Measurements from ENCODE around the gene MACROD2.
"Not testable (repeated sequence)": the region's sequence is repeated elsewhere in the genome, so short reads cannot be mapped to it uniquely, and the experiment has no call there.

The MACROD2 gene

DNA sequence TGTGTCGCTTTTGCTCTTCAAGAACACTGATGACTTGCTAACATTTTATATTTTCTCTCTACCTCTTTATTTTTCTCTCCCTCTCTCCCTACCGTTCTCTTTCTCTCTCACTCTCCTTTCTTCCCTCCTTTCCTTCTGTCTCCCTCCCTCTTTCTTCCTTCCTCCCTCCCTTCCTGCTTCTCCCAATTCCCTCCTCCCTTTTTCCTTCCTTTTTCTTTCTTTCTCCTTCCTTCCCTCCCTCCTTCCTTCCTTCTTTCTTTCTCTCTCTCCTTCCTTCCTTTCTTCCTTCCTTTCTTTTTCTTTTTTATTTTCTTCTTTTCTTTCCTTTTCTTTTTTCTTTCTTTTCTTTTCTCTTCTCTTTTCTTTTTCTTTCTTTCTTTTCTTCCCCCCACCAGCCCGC is 1511.8 kb downstream of the MACROD2 start:
- no peak for DNase-seq

DNA sequence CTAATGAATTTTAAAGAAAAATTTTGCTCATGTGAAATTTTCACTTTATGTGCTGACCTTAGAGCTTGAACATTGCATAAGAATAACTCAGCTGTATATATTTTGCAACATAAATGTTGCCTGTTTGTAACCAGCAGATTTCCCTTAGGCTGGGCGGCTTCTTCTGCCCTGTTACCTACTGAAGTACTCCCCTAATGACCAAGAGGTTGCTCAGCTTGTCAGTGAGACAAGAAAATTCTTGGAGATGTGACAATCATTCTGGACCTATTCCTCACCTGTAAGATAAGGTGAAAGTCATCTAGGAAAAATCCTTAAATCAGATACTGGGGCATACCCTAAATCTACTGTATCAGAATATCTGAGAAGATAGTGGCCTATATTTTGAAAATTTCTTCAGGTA is 1516.2 kb downstream of the MACROD2 start:
- DNase-seq = no peak

DNA sequence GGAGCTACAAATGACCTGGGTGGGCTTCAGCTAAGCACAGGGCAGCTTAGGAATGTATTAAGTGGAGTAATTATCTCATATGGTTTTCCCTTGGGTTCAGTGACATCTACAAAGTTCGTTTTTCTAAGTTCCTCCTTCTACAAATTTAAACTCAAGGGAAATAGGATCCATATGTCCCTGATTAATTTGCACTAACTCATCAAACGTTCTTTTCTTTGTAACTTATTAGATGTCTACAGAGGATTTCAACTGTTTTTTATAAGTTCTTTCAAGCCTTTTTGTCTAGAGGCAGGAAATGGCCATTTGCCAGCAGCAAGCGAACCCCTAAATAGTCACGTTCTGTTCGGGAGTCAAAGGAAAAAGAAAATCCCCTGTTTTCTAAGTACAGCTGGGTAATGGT is 1517.6 kb downstream of the MACROD2 start:
- DNase-seq = no peak

DNA sequence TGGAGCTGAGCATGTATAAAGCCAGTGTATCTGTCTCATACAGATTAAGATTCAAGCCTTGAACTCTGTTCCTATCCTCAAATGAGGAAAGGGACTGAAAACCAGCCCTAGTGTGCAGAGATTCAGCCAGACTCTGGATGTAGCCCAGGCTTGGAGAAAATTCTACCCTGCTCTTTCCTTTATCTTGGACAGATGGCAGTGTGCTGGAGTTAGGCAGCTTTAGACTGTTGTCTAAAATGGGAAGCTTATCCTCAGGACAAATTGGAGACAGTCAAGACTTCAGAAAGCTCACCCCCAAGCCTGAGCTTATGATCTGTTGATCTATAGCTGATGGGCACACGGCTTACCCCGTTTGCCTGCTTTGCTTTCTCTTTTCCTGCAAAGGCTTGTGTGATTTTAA is 1520.4 kb downstream of the MACROD2 start:
- DNase-seq = no peak

DNA sequence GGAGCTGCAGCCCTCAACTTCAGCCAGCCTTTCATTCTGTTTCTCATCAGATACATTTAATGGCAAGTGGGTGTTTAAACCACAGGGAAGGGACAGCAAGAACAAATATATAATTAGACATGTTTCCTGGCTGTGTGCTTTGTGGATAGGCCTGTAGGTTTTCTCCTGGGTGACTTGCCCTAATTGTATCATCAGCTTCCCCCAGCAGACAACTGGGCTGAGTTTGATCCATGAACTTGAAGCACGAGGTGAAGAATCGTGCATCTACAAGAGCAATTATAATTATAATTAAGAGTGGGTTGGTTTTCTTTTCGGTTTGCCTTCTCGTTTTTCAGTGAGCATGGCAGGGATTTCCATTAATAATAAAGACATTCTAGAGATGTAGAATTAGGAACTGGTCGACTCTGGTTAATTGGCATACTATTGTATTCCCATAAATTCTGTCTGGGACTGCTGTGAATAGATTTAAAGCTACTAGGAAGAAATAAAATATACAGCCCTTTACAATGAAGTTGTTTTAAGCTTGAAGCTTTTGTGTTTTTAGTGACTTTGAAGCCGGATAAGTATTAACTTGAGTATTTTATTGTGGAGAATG is 1525.7 kb downstream of the MACROD2 start:
- DNase-seq = no peak

DNA sequence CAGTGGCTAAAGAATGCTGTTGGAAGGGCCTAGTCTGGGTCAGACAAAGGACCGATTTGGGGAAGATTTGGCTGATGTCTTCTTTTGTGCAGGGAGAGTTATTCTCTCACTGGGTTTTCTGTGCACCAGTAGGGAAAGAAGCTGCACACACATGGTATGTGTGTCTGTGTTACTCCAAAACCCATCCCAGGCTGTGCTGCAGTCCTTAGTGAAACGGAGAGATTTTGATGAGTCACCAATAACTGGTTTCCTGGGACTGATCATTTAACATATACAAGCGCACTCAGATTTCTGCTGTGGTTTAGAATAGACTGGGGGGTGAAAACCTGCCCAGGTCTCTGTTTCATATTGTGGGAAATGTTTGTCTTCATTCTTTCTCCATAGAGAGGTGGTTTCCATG is 1528.1 kb downstream of the MACROD2 start:
- DNase-seq = no peak

DNA sequence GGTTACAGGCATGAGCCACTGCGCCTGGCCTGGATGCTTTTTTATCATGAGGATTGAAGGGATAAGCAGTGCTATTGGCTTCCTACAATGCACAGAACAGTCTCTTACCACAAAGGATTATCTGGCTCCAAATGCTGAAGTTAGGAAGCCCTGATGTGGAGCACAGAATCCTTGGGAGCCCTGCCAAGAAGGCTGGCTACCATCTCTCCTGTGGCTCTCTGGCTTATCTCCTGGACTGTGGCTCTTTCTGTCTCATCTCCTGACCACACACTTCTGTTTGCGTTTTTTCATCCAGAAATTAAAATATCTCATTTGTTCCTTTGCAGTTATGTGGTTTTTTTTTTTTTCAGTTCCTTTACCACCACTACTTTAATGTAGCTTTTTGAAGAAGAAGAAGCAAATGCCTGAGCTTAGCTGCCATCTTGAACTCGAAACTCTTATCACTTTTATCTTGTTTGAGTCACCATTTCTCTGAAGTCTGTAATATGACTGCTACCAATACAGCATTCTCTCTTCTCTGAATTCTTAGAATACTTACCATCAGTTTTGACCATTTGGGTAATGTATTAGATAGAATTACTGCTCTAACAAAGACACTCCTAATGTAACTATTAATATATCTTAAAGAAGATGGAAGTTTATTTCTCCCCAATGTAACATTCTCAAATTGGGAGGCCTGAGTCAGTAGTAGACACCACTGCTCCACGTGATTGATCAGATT is 1533.2 kb downstream of the MACROD2 start:
- DNase-seq = no peak

DNA sequence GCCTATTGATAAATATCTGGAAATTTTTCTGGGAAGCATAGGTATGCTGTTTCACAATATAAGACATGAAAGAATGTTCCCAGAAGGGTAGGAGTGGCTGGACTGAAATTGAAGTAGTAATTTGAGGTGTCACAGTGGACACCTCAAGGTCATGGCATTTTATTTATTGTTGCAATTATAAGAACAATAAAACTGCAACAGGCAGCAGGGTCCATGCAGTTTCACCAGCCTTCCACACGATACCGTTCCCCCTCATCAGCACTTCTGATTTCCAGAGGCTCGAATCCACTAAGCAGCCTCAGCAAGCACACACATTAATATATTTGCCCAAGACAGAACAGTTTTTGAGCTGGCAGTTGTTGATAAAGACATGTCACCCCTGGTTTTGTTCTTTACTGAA is 1540.5 kb downstream of the MACROD2 start:
- DNase-seq = no peak

DNA sequence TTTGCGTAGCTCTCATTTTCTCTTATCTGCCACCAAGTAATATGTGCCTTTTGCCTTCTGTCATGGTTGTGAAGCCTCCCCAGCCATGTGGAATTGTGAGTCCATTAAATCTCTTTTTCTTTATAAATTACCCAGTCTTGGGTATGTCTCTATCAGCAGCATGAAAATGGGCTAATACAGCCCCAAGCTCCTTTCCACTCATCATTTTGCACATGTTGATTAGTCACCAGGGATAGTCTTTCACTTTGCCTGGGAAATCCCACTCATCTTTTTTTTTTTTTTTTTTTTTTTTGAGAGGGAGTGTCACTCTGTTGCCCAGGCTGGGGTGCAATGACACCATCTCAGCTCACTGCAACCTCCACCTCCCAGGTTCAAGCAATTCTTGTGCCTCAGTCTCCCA is 1541.9 kb downstream of the MACROD2 start:
- not testable (repeated sequence) for DNase-seq

DNA sequence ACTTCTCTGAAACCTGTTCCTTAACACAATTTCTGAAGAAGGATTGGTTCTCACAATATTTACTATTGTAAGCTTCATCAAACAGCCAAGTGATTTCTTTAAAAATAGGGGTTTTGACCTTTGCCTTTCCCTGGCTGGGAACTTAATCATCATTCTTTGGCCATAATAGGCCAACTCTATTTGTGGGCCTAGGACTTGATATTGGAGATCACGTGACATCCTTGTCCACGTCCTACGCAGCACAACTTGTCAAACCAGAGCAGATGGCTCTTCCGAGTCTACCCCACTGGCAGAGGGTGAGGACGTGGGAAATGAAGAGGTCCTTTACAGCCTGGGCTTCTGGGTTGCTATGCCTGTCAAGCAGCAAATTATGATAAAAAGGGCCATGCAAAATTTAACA is 1547.3 kb downstream of the MACROD2 start:
- no peak for DNase-seq

DNA sequence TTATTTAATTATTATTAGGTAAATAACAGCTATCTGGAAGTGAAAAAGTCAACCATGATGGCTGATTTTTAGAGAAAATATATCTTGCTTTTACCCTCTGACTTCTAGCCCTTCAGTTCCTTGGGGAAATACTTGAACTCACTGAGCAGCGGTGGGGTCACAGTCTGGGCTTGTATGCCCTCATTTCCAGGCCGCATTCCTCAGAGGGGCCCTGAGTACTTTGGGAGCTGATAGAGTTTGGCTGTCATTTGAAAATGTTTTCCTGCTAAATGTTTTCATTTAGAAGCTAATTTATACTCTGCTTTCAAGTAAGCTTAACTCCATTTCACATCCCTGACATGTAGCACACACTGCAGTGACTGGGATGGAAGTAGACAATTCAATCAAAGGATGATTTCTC is 1549.4 kb downstream of the MACROD2 start:
- no peak for DNase-seq

DNA sequence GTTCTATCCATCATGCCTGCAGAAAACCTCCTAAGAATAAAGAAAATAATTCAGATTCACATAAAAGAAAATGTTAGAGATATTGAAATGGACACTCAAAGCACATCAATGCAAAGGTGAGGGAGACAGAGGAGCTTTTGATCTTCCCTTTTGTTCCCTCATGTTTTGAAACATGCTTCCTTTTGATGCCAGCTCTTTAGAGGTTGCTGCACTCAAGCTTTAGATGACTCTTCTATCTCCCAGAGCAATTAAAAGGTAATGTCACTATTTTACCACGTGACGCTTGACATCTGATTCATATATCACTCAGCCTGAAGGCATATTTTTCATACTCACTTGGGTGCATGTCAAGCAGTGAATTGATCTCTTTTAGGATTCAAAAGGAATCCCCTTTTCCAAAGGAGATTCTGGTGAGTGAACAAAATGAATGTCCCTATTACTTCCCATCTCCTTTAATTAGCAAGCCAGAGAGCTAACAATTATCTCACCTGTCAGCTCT is 1551.3 kb downstream of the MACROD2 start:
- no peak for DNase-seq

DNA sequence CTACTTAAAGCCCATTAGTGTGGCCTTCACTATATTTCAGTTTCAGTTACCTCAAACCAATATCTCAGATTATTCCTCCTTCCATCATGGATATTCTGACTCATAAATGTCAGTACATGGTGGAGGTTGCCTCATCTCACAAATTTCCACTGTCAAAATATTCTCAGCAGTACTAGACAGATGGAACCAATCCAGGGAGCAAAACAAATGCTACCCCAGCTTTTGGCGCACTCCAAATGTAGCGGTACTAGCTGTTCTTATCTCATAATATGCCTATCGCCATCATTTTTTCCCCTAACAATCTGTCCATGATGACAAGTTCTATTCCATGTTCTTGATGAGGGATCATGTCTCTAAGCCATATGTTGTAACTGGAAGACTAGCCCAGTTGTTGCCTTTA is 1551.8 kb downstream of the MACROD2 start:
- DNase-seq = no peak

DNA sequence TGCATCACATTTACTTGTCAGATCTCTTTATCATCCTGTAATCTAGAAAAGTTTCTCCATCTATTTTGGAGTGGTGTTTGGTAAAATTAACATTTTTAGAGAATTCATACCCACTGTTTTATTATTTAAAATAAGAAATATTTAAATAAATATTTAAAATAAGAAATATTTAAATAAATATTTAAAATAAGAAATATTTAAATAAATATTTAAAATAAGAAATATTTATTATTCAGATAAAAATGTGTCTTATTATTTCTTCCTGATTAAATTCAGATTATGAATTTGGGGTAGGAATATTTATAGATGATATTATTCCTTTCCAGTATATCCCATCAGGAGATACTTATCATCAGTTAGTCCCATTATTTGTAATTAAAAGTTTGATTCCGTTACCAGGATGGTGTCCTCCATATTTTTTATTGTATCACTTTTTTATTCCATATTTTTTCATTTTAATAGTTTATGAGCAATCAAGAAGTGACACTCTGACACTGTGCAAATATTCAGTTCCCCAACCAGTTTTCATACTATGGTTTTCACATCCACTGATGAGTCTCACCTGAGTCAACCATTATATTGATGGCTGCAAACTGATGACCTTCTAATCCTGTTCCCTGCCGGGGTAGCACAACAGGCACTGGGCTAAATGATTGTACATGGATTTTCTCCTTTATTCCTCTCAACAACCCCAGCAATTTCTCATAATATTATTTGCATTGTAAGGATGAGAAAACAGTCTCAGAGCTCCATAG is 1555.0 kb downstream of the MACROD2 start:
- DNase-seq = no peak

DNA sequence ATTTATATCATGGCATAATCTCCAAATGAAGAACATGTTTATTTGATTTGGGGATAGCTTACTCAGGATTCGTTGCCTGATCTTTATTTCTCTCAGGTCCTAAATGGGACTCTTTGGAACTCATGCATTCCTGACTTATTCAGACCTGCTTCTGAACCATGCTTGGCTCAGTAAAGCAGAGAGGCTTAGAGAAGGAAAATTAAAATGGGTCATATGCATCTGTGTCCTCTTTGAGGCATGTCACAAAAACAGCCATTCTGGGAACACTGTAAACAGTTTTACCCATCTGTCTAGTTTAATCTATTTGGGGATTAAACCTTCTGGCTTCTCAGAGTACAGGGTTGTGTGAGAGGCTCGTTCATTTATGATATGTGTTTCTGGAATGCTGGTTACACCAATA is 1560.6 kb downstream of the MACROD2 start:
- no peak for DNase-seq

DNA sequence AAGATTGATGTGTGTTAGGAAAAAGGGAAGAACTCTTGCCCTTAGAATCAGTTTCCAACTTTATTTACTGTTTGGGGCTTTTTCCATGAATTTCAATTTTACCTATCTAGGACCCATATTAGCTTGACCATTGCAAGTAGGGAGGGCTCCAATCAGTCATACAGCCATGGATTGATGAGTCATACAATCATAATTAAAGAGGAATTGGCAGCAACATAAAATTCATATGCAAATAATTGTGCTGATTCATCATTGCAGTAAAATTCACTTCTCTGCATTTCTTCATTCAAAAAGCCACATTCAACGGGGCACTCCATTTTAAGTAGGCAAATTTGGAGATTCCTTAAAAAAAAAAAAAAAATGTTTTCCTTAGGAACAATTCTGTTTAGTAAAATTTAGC is 1561.6 kb downstream of the MACROD2 start:
- DNase-seq = no peak

DNA sequence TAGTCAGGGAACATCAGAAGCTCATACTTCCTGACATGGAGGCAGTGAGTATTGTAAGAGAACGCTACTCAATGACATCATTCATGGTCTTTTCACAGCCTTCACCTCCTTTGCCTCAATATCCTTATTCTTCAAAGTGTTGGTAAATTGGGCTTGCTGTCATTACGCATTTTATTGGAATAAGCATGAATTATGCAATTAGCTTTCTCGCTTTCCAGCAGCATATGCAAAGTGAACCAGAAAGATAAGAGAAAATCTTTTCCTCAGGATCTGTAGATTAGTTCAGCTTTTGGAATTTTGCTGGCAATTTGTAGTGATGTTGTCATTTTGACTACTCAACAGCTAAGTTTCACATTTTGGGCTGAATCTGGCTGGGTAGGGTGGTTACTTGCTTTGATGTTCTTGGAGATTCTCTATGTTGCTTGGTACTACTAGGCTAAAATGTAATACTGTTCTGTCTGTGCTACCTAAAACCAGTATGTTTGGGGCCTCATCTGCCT is 1565.8 kb downstream of the MACROD2 start:
- DNase-seq = no peak

DNA sequence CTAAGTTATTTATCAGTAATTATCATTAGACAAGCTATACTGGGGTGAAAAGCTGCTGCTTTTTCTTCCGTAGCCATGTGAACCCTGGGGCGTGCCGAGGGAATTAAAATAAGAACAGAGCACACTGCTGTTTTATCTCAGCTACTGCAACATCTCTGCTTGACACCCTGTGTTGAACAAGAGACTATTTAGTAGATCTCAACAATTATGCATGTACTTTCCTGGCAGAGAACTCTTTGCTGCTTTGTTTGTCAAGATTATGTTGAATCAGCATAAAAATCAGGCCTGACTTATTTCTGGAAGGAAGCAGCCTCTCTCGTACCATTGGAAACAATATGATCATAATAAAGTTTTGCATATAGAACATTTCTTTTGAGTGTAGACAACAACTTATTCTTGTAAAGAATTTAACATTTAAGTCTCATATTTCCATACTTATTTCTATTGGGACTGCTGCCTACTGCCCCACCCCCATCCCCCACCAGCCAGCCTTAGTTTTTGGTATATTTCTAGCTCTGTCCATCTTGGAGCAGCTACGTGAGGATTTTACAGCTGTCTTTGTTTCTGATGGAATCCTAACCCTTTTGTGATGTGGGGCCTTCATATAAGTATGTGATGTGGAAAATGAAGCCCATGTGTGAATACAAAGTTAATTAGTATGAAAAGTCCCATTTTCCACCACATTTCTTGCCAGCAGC is 1566.5 kb downstream of the MACROD2 start:
- DNase-seq = no peak

DNA sequence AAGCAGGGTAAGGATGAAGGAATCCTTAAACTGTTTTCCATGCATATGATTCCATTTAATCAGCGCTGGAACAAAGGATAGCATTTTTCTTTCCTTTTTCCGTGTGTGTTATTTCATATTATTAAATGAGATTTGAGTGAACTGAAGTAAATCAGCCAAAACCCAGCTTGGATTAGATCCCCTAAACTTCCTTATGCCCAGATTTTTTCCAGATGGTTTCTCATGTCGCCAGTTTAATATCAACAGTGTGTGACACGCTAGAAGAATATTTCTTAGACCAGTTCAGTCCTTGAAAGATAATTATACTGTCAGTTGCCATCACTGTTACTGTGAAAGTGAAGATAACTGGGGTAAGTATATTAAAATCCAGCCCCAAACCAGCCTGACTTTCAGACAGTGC is 1568.5 kb downstream of the MACROD2 start:
- no peak for DNase-seq

DNA sequence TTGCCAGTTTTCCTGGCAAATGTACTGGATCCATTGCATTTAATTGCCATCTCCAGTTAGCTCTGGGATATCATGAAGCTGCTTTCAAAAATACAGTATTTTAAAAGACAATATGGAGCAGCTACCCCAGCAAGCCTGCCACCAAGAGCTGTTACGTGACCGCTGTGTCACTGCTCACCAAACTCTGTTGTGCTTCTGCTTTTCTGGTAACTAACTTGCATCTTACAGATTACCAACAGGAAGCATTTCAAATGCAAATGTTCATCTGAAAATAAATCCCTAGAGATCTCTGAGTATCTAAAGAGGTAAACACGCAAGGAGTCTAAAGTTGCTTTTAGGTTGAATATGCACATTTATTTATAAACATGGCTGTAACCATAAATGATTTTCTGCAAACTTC is 1569.7 kb downstream of the MACROD2 start:
- DNase-seq = no peak

DNA sequence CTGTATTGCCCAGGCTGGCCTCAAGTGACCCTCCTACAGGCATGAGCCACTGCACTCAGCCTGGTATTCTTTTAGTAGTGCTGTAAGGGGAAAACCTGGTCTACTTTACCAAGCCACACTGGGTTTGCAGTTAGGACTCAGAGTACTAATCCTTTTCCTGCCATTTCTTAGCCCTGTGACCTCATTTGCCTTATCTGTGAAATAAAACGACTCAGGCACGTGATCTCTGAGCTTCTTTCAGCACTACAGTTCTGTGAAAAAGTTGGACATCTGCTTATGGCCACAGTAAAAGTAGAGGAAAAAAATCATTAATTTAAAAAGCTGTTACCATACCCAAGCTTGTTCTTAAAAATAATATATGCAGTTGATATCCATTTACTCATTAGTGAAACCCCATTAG is 1570.5 kb downstream of the MACROD2 start:
- no peak for DNase-seq

DNA sequence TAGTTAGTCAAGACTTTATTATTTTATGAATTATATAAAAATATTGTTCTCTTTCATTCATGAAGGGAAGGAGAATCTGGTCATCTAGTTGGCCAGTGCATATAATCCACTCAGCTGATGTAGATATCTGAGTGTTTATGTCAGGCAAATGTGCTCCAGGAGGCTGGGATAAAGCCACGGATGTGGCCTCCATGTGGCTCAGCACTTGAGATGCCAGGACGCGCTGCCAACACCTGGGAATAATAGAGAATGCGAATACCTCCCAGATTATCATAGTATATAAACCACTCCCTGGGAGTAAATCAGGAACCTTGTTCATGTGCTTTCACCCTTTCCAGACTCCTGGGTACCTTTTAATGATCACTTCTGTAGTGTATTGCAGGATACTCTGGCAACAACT is 1571.9 kb downstream of the MACROD2 start:
- DNase-seq = no peak

DNA sequence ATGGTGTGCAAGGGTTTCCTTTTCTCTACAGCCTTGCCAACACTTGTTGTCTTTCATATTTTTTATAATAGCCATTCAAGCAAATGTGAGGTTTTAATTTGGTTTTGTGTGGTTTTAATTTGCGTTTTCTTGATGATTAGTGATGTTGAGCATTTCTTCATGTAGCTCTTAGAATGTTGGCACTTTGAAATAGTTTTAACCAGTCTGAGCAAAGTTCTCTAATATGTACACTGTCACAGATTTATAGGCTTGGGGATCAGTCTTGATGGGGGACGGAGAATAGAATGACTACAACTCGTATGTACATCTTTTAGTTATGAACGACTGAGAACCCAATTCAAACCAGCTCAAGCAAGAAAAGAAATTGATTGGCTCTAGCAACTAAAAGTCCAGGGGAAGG is 1574.8 kb downstream of the MACROD2 start:
- no peak for DNase-seq

All from T-helper 1 cell (primary cell).